K562 (cell line): ENCODE data around the gene CD14. TPM values are rescaled to one million over a fixed set of nuclear protein-coding genes. Genes with fewer than 3 reads are reported as not detected.
A peak's percentile ranks its signal among the peaks of the same experiment; 100 is the strongest.

ENCODE experiments used
- ATAC-seq: fragments of 200-7000 bp; cut with Tn5 transposase; 3 replicates; pipeline ENCODE4 v1.9.1; 2020; ENCODE audit warnings: moderate library complexity
- BruUV-seq: library from RNA; stranded (reverse); fragments of 400-500 nt; replicated peaks from 2 replicates; lab custom pipeline; 2021; lab: Mats Ljungman, UMichigan
- CTCF ChIA-PET: fragments of 300-600 bp; formaldehyde crosslinking; extraction: SDS; loops from one replicate; lab custom pipeline; 2021; ENCODE audit warnings: low intra/inter-chr PET ratio; lab: Yijun Ruan, JAX
- POLR2A ChIA-PET: fragments of 300-600, 350-650 bp; sonication (Branson Sonifier 250); formaldehyde crosslinking; extraction: SDS; loops from one replicate; lab custom pipeline; 2021; ENCODE audit warnings: antibody characterized with exemption, inconsistent platforms; lab: Yijun Ruan, JAX
- DNase-seq, 4 experiments: peaks; one replicate each; pipeline versions ENCODE4 v3.0.0 to v3.0.0-alpha.2; 2011 to 2018; ENCODE audit warnings: low spot score in 3 of 4, mixed read lengths in 3 of 4; ENCODE audit errors: extremely low read depth in 1 of 4
- FAIRE-seq: peaks from 2 replicates; lab custom pipeline; 2011; peaks lifted over from hg19 to GRCh38; lab: Jason Lieb, UNC
- H2AFZ ChIP-seq: 2 replicates; pipeline ENCODE4 v1.6.0; 2011; ENCODE audit warnings: low read depth, low read length, control low read depth, inconsistent platforms
- H3K27ac ChIP-seq: fragments of 200-600 bp; 3 replicates; pipeline ENCODE4 v1.8.0; 2011; ENCODE audit warnings: low read depth, mild to moderate bottlenecking, control low read depth, inconsistent platforms, low read length, moderate library complexity, mixed read lengths; ENCODE audit errors: extremely low read depth
- H3K27me3 ChIP-seq, 2 experiments: fragments of 300-600 bp in 1 of 2; 2 replicates in 1 of 2; 3 replicates in 1 of 2; pipeline versions ENCODE4 v1.6.0 to v1.8.0; 2011; ENCODE audit warnings: inconsistent platforms in 2 of 2, low read length in 2 of 2, mild to moderate bottlenecking in 1 of 2, mixed read lengths in 1 of 2, moderate library complexity in 1 of 2; ENCODE audit not compliant: control insufficient read depth in 2 of 2, insufficient read depth in 2 of 2
- H3K36me3 ChIP-seq: fragments of 300-600 bp; 3 replicates; pipeline ENCODE4 v1.8.0; 2011; ENCODE audit warnings: mild to moderate bottlenecking, low read length, inconsistent platforms; ENCODE audit not compliant: control insufficient read depth, insufficient read depth
- H3K4me1 ChIP-seq, 2 experiments: fragments of 200-600 bp in 1 of 2; replicated peaks in 1 of 2; 2 replicates in 1 of 2; 3 replicates in 1 of 2; pipeline versions ENCODE4 v1.5.1 to v1.8.0; 2011; ENCODE audit warnings: inconsistent platforms in 2 of 2, low read length in 2 of 2, mild to moderate bottlenecking in 1 of 2, mixed read lengths in 1 of 2, moderate library complexity in 1 of 2; ENCODE audit not compliant: control insufficient read depth in 2 of 2, insufficient read depth in 2 of 2
- H3K4me2 ChIP-seq: 2 replicates; pipeline ENCODE4 v1.6.1; 2011; ENCODE audit warnings: low read length, control low read depth, inconsistent platforms, mixed read lengths; ENCODE audit not compliant: insufficient read depth
- H3K4me3 ChIP-seq: fragments of 200-600 bp; sonication (generic), shearing (Covaris generic); 2 replicates; pipeline ENCODE4 v1.5.1; 2016; ENCODE audit warnings: control low read depth, inconsistent platforms
- H3K79me2 ChIP-seq: fragments of 200-600 bp; 3 replicates; pipeline ENCODE4 v1.8.0; 2011; ENCODE audit warnings: low read length, inconsistent platforms; ENCODE audit not compliant: control insufficient read depth, insufficient read depth
- H3K9ac ChIP-seq, 2 experiments: 2 replicates each; pipeline versions ENCODE4 v1.6.0 to v1.6.1; 2011; ENCODE audit warnings: low read depth in 2 of 2, low read length in 2 of 2, control low read depth in 1 of 2, inconsistent platforms in 1 of 2, mild to moderate bottlenecking in 1 of 2, mixed read lengths in 1 of 2; ENCODE audit not compliant: insufficient read depth in 1 of 2
- H3K9me1 ChIP-seq: one replicate; pipeline ENCODE4 v1.6.0; 2011; ENCODE audit warnings: inconsistent platforms, mild to moderate bottlenecking, low read length, moderate library complexity; ENCODE audit not compliant: control insufficient read depth, insufficient read depth
- H3K9me3 ChIP-seq: replicated peaks from 2 replicates; pipeline ENCODE4 v1.5.1; 2011; ENCODE audit warnings: low read depth, low read length, inconsistent platforms; ENCODE audit not compliant: control insufficient read depth, insufficient read depth
- H4K20me1 ChIP-seq: replicated peaks from 2 replicates; pipeline ENCODE4 v1.6.1; 2011; ENCODE audit warnings: low read length, inconsistent platforms, mixed read lengths; ENCODE audit not compliant: control insufficient read depth, insufficient read depth
- MEIS2 ChIP-seq: fragments of 450-650 bp; IDR thresholded peaks from 2 replicates; pipeline ENCODE4 v1.6.1; 2014; ENCODE audit warnings: mild to moderate bottlenecking; ENCODE audit not compliant: partially characterized antibody
- MIER1 ChIP-seq: fragments of 450-650 bp; IDR thresholded peaks from 2 replicates; pipeline ENCODE4 v1.6.1; 2016; ENCODE audit warnings: antibody characterized with exemption, mild to moderate bottlenecking, low read depth
- MYNN ChIP-seq, 2 experiments: sonication (generic); formaldehyde crosslinking in 1 of 2; IDR thresholded peaks; 2 replicates each; pipeline versions ENCODE4 v1.5.0 to v1.6.1; 2016 to 2020; ENCODE audit warnings: antibody characterized with exemption in 1 of 2, missing genetic modification reagents in 1 of 2
- PKNOX1 ChIP-seq: fragments of 450-650 bp; IDR thresholded peaks from 2 replicates; pipeline ENCODE4 v1.6.1; 2016
- SMAD1 ChIP-seq: fragments of 150-350 bp; IDR thresholded peaks from 2 replicates; pipeline ENCODE4 v1.6.1; 2014; ENCODE audit warnings: low read length, low read depth; ENCODE audit not compliant: partially characterized antibody
- SUPT5H ChIP-seq: fragments of 450-650 bp; IDR thresholded peaks from 2 replicates; pipeline ENCODE4 v1.6.1; 2016
- ZBTB43 ChIP-seq: sonication (generic); formaldehyde crosslinking; IDR thresholded peaks from 2 replicates; pipeline ENCODE4 v1.8.0; 2023; ENCODE audit warnings: mild to moderate bottlenecking, missing genetic modification reagents
- ZBTB7A ChIP-seq: IDR thresholded peaks from 2 replicates; pipeline ENCODE4 v1.6.1; 2011; ENCODE audit warnings: low read depth, mild to moderate bottlenecking, low read length, moderate library complexity, borderline replicate concordance; ENCODE audit not compliant: control insufficient read depth
- WGBS: fragments of 100-300 bp; shearing (Covaris generic); methylation state at CpG from one replicate; pipeline ENCODE4 v1.1.6; 2016; ENCODE audit warnings: low coverage, mixed read lengths; ENCODE audit not compliant: insufficient coverage; ENCODE audit errors: missing lambda C conversion rate; 5-methylcytosine and 5-hydroxymethylcytosine counted together
- in situ Hi-C: fragments of 300-500 bp; cut with MboI; formaldehyde crosslinking; loops from 4 replicates; pipeline ENCODE4 v1.15.0; 2018; ENCODE audit warnings: inconsistent platforms, mixed read lengths
- intact Hi-C: fragments of 100-400 bp; cut with micrococcal nuclease; formaldehyde crosslinking; loops from 2 replicates; pipeline ENCODE4 v1.14.2; 2022
- polyA plus RNA-seq, 8 experiments: library from polyadenylated mRNA; depleted of rRNA in 4 of 8; stranded (reverse) in 5 of 8; unstranded in 3 of 8; fragments of >200 nt; fragmentation: Nextera tagmentation in 2 of 8; fragmentation: Illumina TruSeq in 1 of 8; extraction: Ambion mirVana in 2 of 8; extraction: Trizol in 1 of 8; gene quantifications; 2 replicates each; pipeline versions ENCODE4 v1.2.1 to v1.2.3, GENCODE V29; 2011 to 2014; ENCODE audit warnings: inconsistent platforms in 1 of 8, missing spikeins in 1 of 8
- total RNA-seq, 7 experiments: library from RNA; depleted of rRNA in 6 of 7; stranded (reverse); fragments of >200 nt in 6 of 7; fragmentation: Illumina TruSeq in 2 of 7; extraction: Trizol in 2 of 7; gene quantifications; 2 replicates each; pipeline versions ENCODE4 v1.2.1 to v1.2.3, GENCODE V29; 2011 to 2021; ENCODE audit warnings: low replicate concordance in 1 of 7

The CD14 gene
- total and polyA plus RNA-seq, 9 of the 15 experiments (the other 6 are each of a cell fraction or from before 2014, with no cell fraction given): 0.07 to 0.47 (median 0.14) TPM; not detected in 2

- TF ChIP-seq PKNOX1 (no peak), SUPT5H (no peak), MIER1 (no peak), ZBTB43 (no peak), SMAD1 (no peak), MYNN (IDR thresholded peaks at IDR 0.05) (no peak), MYNN (CRISPR knock-in tag; IDR thresholded peaks at IDR 0.05) (no peak), ZBTB7A (0 out of 2 replicates have a peak, but pooled peaks have one; percentile 25), MEIS2 (peak; percentile 15)
- TF ChIP-seq, all 486 proteins: peak for 2
- in situ Hi-C loops: no loop called here
- Histone ChIP-seq H3K4me1 (peaks cover 3 to 4% of the 10 kb centered on the region in 2 experiments; a peak in 1 of 5 replicates), H3K9ac (no peak overlapping the region; a peak in 1 of 4 replicates), H3K9me3 (no peaks in the 10 kb centered on the region), H3K79me2 (no peaks in the 10 kb centered on the region), H2AFZ (peak overlapping the region; percentile 72), H3K9me1 (no peaks in the 10 kb centered on the region), H3K4me3 (no peak overlapping the region), H3K36me3 (no peaks in the 10 kb centered on the region), H3K27ac (no peak overlapping the region), H3K27me3 (no peaks in the 10 kb centered on the region), H4K20me1 (no peaks in the 10 kb centered on the region), H3K4me2 (no peak overlapping the region)
- intact Hi-C loops: no loop called here
- FAIRE-seq (no peak), ATAC-seq (peak; percentile 61), DNase-seq (no peak)
- BruUV-seq: no TSS peak
- 5% methylated on average over 4 of the region's 5 CpGs for WGBS
- POLR2A ChIA-PET: interaction anchor here (0.6 to 2.4 kb wide), 5 partner anchors 20 to 941 kb away, joined by 3 to 5 read pairs (median 3); partner anchors contain the start of genes IK and NDUFA2
- CTCF ChIA-PET: no interaction called here
These were observed 41.1 kb downstream of the CD14 start for GRCh38 chr5:140591747-140592372.
